Measurements from ENCODE around the gene USP53.
"Not testable (repeated sequence)": the region's sequence is repeated elsewhere in the genome, so short reads cannot be mapped to it uniquely, and the experiment has no call there.

The USP53 gene

GRCh38 chr4:119337010-119337409 is 124.5 kb downstream of the USP53 start:
- DNase-seq (ENCODE audit: insufficient read length, low spot score) (no peak), FAIRE-seq (no peak)
- TF ChIP-seq POLR2A (IDR thresholded peaks at IDR 0.05; ENCODE audit: low read depth, low read length) = no peak

GRCh38 chr4:119339895-119340294 is 127.4 kb downstream of the USP53 start:
- not testable (repeated sequence) for FAIRE-seq; DNase-seq (ENCODE audit: insufficient read length, low spot score)

- FAIRE-seq; DNase-seq (ENCODE audit: insufficient read length, low spot score): not testable (repeated sequence)
Observed at GRCh38 chr4:119343293-119343692, 130.8 kb downstream of the USP53 start.

All from H54 (cell line).